Measurements from ENCODE around the gene LRP6. TPM values are rescaled to one million over a fixed set of nuclear protein-coding genes. Genes with fewer than 3 reads are reported as not detected.

LRP6 gene
- polyA plus RNA-seq, 6 donors from 2014 or later = 0.48 to 1.2 (median 0.87) TPM; not detected in 2

DNA sequence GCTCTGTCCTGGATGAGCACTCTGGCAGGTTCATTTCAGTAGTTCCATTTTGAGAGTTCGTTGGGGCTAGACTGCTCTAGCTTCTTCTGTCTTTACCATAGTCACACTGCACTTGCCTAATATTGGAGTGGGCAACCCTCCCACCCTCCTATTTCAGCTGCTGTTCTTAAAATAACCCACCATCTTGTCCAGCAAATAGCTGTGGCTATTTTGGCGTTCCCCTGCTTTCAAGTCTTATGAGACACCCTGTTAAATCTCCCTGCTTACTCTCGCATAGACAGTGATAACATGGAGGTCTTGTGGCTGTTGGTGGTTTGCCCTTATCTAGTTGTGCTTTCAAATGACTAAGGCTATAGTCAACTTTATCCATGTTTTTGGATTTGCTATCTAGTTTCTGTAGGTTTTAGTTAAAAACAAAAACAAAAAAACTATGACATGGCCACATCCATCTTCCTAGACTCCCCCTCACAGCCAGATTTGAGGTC is 65.5 kb downstream of the LRP6 start:
- no peak for DNase-seq
- Mint-ChIP-seq H3K36me3 (peaks cover 4 to 16% of the 10 kb centered on the region in 2 donors), H3K4me3 (no peak overlapping the region)

DNA sequence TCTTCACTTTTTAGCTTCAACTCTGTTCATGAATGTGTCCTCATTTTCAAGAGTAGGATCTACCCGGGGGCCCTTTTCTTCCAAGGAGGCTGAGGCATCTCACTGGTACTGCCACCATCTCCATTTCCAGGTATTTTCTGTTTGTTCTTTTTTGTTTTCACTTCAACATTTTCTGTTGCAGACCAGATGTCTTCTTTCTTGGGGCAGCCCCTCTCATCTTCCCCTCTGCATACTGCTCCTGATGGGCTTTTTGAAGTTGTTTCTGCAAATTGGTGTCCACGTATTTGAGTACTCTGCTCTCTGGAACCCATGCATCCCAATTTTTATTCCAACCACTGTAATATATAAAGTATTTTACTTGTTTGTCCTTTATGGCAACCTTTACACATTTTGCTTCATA is 66.5 kb downstream of the LRP6 start:
- ATAC-seq (ENCODE audit: low read depth in 2 of 2) (no peak), DNase-seq (no peak)
- H3K4me3 Mint-ChIP-seq = no peak overlapping the region
- H3K9me3 Mint-ChIP-seq = peaks cover 4 to 23% (median 13%) of the 10 kb centered on the region in 7 donors
- no peaks in the 10 kb centered on the region for H3K27me3 Mint-ChIP-seq
- no peaks in the 10 kb centered on the region for H3K4me1 Mint-ChIP-seq
- H3K36me3 Mint-ChIP-seq = peaks cover 4 to 18% of the 10 kb centered on the region in 2 donors
- no peak overlapping the region for H3K27ac Mint-ChIP-seq

More for the DNA sequence above, 65.5 kb downstream of the LRP6 start:
- no peaks in the 10 kb centered on the region for H3K27me3 Mint-ChIP-seq
- H3K9me3 Mint-ChIP-seq = peaks cover 4 to 22% (median 13%) of the 10 kb centered on the region in 7 donors
- H3K27ac Mint-ChIP-seq = peak overlapping the region in 1 of 6 donors; percentile 41
- ATAC-seq (ENCODE audit: low read depth in 2 of 2) = no peak
- H3K4me1 Mint-ChIP-seq = no peaks in the 10 kb centered on the region

DNA sequence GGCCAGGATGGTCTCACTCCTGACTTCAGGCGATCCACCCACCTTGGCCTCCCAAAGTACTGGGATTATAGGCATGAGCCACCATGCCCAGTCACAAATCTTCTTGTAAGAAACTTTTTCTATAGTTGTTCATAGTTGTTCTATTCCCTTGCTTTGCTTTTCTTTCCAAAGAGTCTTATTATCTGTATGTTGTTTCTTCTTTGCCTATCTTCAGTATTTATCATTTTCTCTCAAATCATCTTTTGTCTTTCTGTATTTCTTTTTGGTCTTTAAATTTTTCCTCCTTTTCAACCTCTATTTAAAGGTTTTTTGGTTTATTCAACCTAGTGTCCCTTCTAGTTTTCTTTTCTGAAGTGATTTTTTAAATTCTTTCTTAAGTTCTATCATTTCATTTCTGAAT is 68.7 kb downstream of the LRP6 start:
- Mint-ChIP-seq H3K27ac (no peak overlapping the region), H3K27me3 (no peaks in the 10 kb centered on the region), H3K9me3 (peaks cover 4 to 23% (median 13%) of the 10 kb centered on the region in 7 donors), H3K4me3 (no peak overlapping the region), H3K36me3 (peaks cover 4 to 18% of the 10 kb centered on the region in 2 donors), H3K4me1 (no peaks in the 10 kb centered on the region)
- no peak for DNase-seq
- no peak for ATAC-seq (ENCODE audit: low read depth in 2 of 2)

DNA sequence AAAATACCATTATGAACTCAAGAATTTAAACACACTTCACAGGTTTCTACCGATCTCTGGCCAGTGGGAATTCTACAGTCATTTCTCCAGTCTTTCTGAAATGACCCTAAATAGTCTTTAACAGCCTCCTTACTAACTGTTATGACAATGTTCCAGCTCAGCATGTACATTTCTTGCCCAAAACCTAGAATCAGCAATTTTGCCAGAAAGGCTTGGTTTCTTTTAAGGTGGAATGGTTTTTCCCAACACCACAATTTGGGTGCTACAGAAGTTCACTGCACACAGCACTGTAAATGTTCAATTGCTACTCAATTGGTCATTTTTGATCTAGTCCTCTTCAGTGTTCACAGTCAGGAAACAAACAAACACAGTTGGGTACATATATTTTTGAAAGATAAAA is 69.7 kb downstream of the LRP6 start:
- peaks cover 4 to 18% of the 10 kb centered on the region in 2 donors for H3K36me3 Mint-ChIP-seq
- DNase-seq (no peak), ATAC-seq (ENCODE audit: low read depth in 2 of 2) (no peak)
- H3K9me3 Mint-ChIP-seq = peaks cover 4 to 23% (median 13%) of the 10 kb centered on the region in 7 donors
- no peaks in the 10 kb centered on the region for H3K27me3 Mint-ChIP-seq
- H3K4me1 Mint-ChIP-seq = no peaks in the 10 kb centered on the region
- H3K27ac Mint-ChIP-seq = no peak overlapping the region
- no peak overlapping the region for H3K4me3 Mint-ChIP-seq

DNA sequence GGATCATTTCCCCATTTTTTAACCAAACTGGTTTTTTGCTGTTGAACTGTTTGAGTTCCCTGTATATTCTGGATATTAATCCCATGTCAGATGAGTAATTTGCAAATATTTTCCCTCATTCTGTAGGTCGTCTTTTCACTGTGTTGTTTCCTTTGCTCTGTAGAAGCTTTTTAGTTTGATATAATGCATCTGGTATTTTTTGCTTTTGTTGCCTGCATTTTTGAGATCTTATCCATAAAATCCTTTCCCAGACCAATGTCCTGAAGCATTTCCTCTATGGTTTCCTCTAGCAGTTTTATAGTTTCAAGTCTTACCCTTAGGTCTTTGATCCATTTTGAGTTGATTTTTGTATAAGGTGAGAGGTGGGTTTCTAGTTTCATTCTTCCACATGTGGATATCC is 71.3 kb downstream of the LRP6 start:
- Mint-ChIP-seq H3K27ac (no peak overlapping the region), H3K4me1 (no peaks in the 10 kb centered on the region), H3K27me3 (peaks cover 0 to 11% (median 0%) of the 10 kb centered on the region in 3 donors), H3K36me3 (peaks cover 4 to 17% of the 10 kb centered on the region in 2 donors), H3K9me3 (peaks cover 4 to 23% (median 13%) of the 10 kb centered on the region in 7 donors), H3K4me3 (no peak overlapping the region)
- DNase-seq (no peak), ATAC-seq (ENCODE audit: low read depth in 2 of 2) (no peak)

DNA sequence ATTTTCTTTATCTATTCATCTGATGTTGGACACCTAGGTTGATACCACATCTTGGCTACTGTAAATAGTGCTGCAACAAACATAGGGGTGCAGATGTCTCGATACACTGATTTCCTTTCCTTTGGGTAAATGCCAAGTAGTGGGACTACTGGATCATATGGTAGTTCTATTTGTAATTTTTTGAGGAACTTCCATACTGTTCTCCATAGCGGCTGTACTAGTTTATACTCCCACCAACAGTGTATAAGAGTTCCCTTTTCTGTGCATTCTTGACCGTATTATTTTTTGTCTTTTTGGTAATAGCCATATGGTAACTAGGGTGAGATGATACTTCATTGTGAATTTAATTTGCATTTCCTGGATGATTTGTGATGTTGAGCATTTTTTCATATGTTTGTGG is 71.8 kb downstream of the LRP6 start:
- Mint-ChIP-seq H3K36me3 (peaks cover 4 to 13% of the 10 kb centered on the region in 2 donors), H3K9me3 (peaks cover 4 to 23% (median 13%) of the 10 kb centered on the region in 7 donors), H3K27me3 (peaks cover 0 to 12% (median 0%) of the 10 kb centered on the region in 3 donors), H3K4me1 (no peaks in the 10 kb centered on the region), H3K27ac (no peak overlapping the region), H3K4me3 (no peak overlapping the region)
- ATAC-seq (ENCODE audit: low read depth in 2 of 2) = no peak
- DNase-seq = no peak

DNA sequence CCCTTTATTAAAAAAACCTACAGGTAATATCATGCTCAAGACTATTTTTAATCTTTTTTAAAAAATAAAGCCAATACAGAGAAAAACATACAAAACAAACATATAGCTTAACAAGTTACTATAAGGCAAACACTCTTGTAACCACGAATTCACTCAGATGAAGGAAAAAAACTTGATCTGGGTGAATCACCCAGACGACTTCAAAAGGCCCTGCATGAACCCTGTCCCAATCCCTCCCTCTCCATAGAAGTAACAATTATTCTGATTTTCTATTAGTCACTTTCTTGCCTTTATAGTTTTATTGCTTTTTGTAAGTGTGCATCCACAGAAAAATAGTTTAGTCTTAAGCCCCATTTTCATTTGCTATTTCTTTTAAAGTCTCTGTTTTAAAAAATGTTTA is 72.6 kb downstream of the LRP6 start:
- ATAC-seq (ENCODE audit: low read depth in 2 of 2) (no peak), DNase-seq (no peak)
- Mint-ChIP-seq H3K4me1 (no peaks in the 10 kb centered on the region), H3K36me3 (peaks cover 4 to 10% of the 10 kb centered on the region in 2 donors), H3K4me3 (no peak overlapping the region), H3K9me3 (peaks cover 4 to 22% (median 13%) of the 10 kb centered on the region in 7 donors), H3K27ac (no peak overlapping the region), H3K27me3 (peaks cover 0 to 12% (median 0%) of the 10 kb centered on the region in 3 donors)

DNA sequence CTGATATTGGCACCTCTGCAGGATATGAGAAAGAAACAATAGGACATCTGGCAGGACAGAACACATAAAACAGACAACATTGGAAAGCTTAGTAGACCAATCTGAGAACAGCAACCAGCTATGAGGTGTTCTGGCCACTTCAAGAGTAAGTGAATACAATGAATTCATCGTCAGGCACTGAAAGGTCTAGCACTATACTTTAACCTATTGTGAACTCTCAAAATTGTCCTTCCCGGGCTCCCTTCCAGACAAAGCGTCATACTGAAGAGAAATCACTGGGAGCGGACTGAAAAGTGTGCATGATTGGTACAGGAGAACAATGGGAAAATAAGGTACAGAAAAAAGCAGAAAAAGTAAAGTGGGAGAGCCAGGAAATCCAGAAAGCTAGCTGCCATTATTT is 75.8 kb downstream of the LRP6 start:
- H3K4me1 Mint-ChIP-seq = no peaks in the 10 kb centered on the region
- no peaks in the 10 kb centered on the region for H3K9me3 Mint-ChIP-seq
- ATAC-seq (ENCODE audit: low read depth in 2 of 2) (no peak), DNase-seq (no peak)
- H3K27ac Mint-ChIP-seq = no peak overlapping the region
- no peak overlapping the region for H3K4me3 Mint-ChIP-seq
- H3K36me3 Mint-ChIP-seq = no peaks in the 10 kb centered on the region
- H3K27me3 Mint-ChIP-seq = peaks cover 0 to 12% (median 0%) of the 10 kb centered on the region in 3 donors

DNA sequence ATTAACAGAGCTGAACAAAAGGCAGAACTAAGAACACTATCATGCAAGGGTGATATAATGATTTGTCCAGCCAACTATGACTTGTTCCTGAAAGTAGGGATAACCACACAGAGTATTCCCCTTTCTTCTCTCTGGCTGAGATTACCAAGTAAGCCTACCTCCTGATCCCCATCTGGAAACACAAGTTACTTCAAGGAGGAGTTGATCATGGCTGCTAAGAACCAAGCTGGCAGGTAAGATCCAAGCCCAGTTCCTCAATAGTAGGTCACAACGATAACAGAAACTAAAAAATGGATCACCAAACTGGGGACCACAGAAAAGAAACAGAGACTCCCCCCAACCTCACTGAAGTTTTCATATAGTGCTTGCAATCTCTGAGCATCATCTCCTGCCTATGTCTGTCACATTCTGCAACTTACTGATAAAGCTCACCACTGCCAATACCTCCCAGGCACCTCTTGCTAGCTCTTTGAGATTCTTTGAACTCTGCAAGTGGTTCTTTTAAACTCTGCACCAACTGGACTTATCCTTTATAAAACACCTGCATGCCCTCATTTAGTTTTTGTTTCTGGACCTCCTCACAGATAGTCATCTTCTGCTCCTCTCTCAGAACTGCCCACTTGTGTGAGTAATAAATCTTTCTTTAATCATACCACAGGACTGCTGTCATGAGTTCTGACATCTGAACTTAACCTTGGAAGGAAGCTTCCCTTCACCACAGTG is 76.6 kb downstream of the LRP6 start:
- Mint-ChIP-seq H3K4me3 (no peak overlapping the region), H3K27ac (no peak overlapping the region)

DNA sequence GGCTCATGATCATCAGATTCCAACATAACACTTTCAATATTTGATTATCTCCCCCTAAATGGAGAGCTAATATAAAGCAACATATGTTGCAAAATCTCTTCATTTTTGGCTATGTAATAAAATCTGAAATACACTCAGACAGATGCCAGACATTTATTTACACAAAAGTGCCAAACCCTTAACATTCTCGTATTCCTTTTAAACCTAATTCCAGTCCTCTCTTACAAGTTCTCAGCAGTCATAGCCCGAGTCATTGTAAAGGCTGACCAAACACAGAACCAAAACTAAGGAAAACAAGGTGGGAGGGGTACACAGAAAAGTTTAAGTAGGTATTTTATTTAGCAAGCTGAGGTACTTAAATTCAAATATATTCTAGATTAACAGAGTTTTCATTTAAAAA is 81.4 kb downstream of the LRP6 start:
- no peak overlapping the region for H3K4me3 Mint-ChIP-seq
- H3K36me3 Mint-ChIP-seq = no peaks in the 10 kb centered on the region
- H3K27ac Mint-ChIP-seq = no peak overlapping the region
- H3K9me3 Mint-ChIP-seq = no peaks in the 10 kb centered on the region
- no peaks in the 10 kb centered on the region for H3K27me3 Mint-ChIP-seq
- no peaks in the 10 kb centered on the region for H3K4me1 Mint-ChIP-seq
- no peak for ATAC-seq (ENCODE audit: low read depth in 2 of 2)
- no peak for DNase-seq

More for the DNA sequence above, 76.6 kb downstream of the LRP6 start:
- ATAC-seq (ENCODE audit: low read depth in 2 of 2) (no peak), DNase-seq (no peak)
- Mint-ChIP-seq H3K36me3 (no peaks in the 10 kb centered on the region), H3K9me3 (no peaks in the 10 kb centered on the region), H3K4me1 (no peaks in the 10 kb centered on the region), H3K27me3 (peaks cover 0 to 12% (median 0%) of the 10 kb centered on the region in 3 donors)

DNA sequence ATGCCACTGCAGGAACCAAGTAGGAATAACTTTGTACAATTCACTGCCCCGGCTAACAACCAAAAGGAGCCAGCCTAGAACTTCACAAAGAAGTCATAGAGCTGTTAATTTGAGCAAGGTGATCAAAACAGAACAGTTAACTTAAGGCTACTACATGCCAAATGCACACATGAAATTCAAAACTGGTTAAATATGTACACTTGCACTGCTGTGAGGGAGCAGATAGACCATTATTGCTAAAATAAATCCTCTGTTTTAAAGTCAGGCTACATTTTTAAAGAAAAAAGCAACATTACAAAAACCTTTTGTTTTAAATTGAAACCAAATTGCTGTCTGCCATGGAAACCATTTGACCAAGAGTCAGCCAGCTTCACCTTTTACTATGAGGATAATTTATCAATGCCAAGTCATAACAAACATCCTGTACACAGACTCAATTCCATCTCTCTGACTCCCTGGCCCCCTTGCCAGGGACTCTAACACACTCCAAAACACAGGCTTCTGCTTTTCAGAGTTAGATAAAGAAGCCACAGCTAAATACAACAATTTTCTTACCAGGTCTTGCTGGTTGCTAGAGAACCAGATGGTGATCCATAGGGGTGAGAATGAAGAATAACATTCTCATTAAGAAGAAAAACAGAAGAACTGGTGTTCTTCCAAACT is 84.0 kb downstream of the LRP6 start:
- H3K27me3 Mint-ChIP-seq = no peaks in the 10 kb centered on the region
- H3K27ac Mint-ChIP-seq = no peak overlapping the region
- ATAC-seq (ENCODE audit: low read depth in 2 of 2) (no peak), DNase-seq (no peak)
- H3K36me3 Mint-ChIP-seq = no peaks in the 10 kb centered on the region
- H3K4me1 Mint-ChIP-seq = no peaks in the 10 kb centered on the region
- no peak overlapping the region for H3K4me3 Mint-ChIP-seq
- H3K9me3 Mint-ChIP-seq = no peaks in the 10 kb centered on the region

DNA sequence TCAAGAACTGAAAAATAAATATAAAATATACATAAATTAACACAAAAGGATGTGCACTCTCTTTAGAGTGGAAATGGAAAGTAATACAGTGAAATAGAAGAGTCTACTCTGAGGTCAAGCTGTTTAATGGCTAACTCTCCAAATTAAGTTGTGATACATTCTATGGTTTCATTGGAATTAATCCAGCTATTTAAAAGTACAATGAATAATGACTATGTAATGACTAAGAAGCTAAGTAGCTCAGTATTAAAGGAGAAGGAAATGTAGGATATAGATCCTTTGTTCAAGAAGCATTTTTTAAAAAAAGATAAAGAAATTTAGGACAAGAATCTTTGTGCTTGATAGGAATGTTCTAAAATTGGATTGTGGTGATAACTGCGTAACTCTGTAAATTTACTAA is 85.3 kb downstream of the LRP6 start:
- Mint-ChIP-seq H3K9me3 (no peaks in the 10 kb centered on the region), H3K36me3 (no peaks in the 10 kb centered on the region), H3K4me3 (no peak overlapping the region), H3K27me3 (no peaks in the 10 kb centered on the region), H3K27ac (no peak overlapping the region), H3K4me1 (peaks cover 0 to 1% (median 1%) of the 10 kb centered on the region in 3 donors)
- no peak for DNase-seq
- ATAC-seq (ENCODE audit: low read depth in 2 of 2) = no peak

DNA sequence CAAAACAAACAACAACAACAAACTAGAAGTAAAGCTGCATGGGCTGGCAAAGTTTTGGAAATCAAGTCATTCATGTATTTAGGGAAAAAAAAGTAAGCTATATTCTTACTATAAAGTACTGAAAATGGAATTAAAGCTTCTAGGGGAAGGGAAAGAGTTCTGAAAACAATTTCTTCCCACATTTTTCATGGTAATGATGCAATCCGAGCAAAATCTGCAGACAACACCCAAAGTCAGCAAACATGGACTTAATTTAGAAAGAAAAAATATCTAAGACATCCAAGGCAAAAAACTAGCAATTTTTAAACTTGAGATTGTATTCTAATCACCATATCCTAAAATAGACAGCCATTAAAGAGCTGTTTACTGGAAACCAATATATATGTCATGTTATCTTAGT is 86.3 kb downstream of the LRP6 start:
- ATAC-seq (ENCODE audit: low read depth in 2 of 2) (no peak), DNase-seq (no peak)
- Mint-ChIP-seq H3K9me3 (no peaks in the 10 kb centered on the region), H3K27ac (no peak overlapping the region), H3K36me3 (no peaks in the 10 kb centered on the region), H3K27me3 (no peaks in the 10 kb centered on the region), H3K4me1 (peaks cover 5 to 6% (median 6%) of the 10 kb centered on the region in 3 donors), H3K4me3 (no peak overlapping the region)

DNA sequence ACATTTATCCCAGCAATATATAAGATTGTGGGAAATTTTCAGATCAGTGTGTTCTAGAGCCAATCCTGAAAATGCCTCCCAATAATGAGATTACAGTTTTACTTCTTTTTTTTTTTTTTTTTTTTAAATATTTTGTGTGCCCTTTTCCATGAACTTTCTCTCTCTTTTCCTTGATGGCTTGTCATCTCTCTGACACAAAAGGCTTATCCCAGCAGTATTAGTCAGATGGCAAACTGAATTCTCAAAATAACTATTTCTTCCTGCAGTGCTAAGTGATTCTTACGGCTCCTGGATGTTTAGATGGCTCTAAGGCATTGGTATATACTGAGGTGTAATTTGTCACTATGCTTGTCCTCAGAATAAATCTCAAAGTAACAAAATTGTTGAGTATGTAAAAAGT is 86.7 kb downstream of the LRP6 start:
- no peak overlapping the region for H3K27ac Mint-ChIP-seq
- peaks cover 5 to 6% (median 6%) of the 10 kb centered on the region in 3 donors for H3K4me1 Mint-ChIP-seq
- no peaks in the 10 kb centered on the region for H3K27me3 Mint-ChIP-seq
- no peaks in the 10 kb centered on the region for H3K9me3 Mint-ChIP-seq
- H3K4me3 Mint-ChIP-seq = no peak overlapping the region
- DNase-seq (no peak), ATAC-seq (ENCODE audit: low read depth in 2 of 2) (no peak)
- H3K36me3 Mint-ChIP-seq = no peaks in the 10 kb centered on the region
